Measurements from ENCODE around the gene RAC3. TPM values are rescaled to one million over a fixed set of nuclear protein-coding genes. Genes with fewer than 3 reads are reported as not detected.

The RAC3 gene
- total RNA-seq, 4 donors from 2014 or later, result 0.50 to 6.9 (median 0.54) TPM; not detected in 1

DNA sequence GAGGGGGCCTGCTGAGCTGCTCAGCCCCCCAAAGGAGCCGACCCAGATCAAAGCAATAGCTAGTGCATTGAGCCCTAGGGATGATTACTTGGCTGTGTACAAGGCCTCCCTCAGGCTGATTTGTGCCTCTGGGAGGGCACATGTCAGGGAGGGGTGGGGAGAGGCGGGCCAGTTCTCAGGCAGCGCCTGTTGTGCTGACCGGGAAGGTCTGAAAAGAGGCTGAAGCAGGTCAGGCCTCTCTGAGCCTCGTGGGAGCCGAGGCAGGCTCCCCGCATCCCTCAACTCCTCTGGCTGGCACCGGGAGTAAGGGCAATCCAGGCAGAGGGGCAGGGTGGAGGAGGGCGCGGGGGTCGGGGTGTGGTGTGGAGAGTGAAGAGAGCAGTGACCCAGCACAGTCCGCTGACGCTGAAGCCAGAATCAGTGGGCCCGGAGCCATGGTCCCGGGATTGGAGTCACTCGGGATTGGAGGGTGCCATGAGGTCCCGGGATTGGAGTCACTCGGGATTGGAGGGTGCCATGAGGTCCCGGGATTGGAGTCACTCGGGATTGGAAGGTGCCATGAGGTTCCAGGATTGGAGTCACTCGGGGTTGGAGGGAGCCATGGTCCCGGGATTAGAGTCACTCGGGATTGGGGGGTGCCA, 3.0 kb downstream of the RAC3 start:
- peaks cover 8% of the 10 kb centered on the region for H3K27me3 ChIP-seq
- no peak overlapping the region for H3K4me3 ChIP-seq
- no peak for ATAC-seq
- H3K9me3 ChIP-seq, result no peaks in the 10 kb centered on the region
- 83% methylated on average over 10 of the region's 23 CpGs; no CpG with 5 or more reads in 1 of the 2 donors for WGBS, 2 donors (ENCODE audit: low coverage in 1 of 2)
- no peak for TF ChIP-seq EP300 (IDR thresholded peaks at IDR 0.05)
- H3K36me3 ChIP-seq, result peaks cover 0 to 18% of the 10 kb centered on the region in 2 donors
- H3K27ac ChIP-seq, result no peak overlapping the region
- H3K4me1 ChIP-seq, result peaks cover 0 to 52% (median 25%) of the 10 kb centered on the region in 3 donors

DNA sequence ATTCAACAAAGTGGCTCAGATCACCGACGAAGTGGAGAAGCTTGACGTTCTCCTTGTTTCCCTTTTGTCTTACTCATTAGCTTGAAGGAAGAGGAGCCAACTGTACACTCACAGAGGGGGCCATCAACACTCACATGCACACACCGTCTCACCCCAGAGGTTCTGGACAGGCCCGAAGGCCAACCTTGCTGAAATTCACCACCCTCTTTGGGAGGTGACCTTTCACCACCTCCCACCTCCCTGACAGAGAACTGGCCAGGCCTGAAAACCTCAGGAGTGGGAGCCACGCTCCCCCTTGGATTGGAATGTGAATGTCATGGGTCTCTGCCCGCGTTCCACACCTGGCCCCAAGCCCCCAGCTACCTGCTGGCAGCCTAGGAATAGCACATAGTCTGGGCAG, 4.0 kb downstream of the RAC3 start:
- TF ChIP-seq, protein P1, sequence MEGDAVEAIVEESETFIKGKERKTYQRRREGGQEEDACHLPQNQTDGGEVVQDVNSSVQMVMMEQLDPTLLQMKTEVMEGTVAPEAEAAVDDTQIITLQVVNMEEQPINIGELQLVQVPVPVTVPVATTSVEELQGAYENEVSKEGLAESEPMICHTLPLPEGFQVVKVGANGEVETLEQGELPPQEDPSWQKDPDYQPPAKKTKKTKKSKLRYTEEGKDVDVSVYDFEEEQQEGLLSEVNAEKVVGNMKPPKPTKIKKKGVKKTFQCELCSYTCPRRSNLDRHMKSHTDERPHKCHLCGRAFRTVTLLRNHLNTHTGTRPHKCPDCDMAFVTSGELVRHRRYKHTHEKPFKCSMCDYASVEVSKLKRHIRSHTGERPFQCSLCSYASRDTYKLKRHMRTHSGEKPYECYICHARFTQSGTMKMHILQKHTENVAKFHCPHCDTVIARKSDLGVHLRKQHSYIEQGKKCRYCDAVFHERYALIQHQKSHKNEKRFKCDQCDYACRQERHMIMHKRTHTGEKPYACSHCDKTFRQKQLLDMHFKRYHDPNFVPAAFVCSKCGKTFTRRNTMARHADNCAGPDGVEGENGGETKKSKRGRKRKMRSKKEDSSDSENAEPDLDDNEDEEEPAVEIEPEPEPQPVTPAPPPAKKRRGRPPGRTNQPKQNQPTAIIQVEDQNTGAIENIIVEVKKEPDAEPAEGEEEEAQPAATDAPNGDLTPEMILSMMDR (IDR thresholded peaks at IDR 0.05), result no peak
- TF ChIP-seq POLR2A (IDR thresholded peaks at IDR 0.05) (no peak), POLR2AphosphoS5 (IDR thresholded peaks at IDR 0.05) (no peak), EP300 (IDR thresholded peaks at IDR 0.05) (no peak)
- 81 to 96% methylated on average over 3 to 5 of the region's 8 CpGs for WGBS, 2 donors (ENCODE audit: low coverage in 1 of 2)
- H3K27me3 ChIP-seq, result peaks cover 8% of the 10 kb centered on the region
- H3K27ac ChIP-seq, result no peak overlapping the region
- peaks cover 0 to 18% of the 10 kb centered on the region in 2 donors for H3K36me3 ChIP-seq
- H3K4me3 ChIP-seq, result no peak overlapping the region
- no peak for ATAC-seq
- peaks cover 0 to 44% (median 18%) of the 10 kb centered on the region in 3 donors for H3K4me1 ChIP-seq
- H3K9me3 ChIP-seq, result no peaks in the 10 kb centered on the region

- H3K27ac ChIP-seq, result peak overlapping the region in 3 of 4 donors; percentile 91 to 99 (median 97)
- peaks cover 8% of the 10 kb centered on the region for H3K27me3 ChIP-seq
- ATAC-seq, result no peak
- no peak for TF ChIP-seq POLR2A (IDR thresholded peaks at IDR 0.05)
- TF ChIP-seq, protein P1 (IDR thresholded peaks at IDR 0.05), result no peak
- no peak for TF ChIP-seq POLR2AphosphoS5 (IDR thresholded peaks at IDR 0.05)
- no peaks in the 10 kb centered on the region for H3K9me3 ChIP-seq
- H3K4me3 ChIP-seq, result peak overlapping the region in 1 of 2 donors; percentile 90
- H3K4me1 ChIP-seq, result peaks cover 0 to 37% (median 14%) of the 10 kb centered on the region in 3 donors
- H3K36me3 ChIP-seq, result peaks cover 0 to 18% of the 10 kb centered on the region in 2 donors
- 73% methylated on average over 3 of the region's 20 CpGs; no CpG with 5 or more reads in 1 of the 2 donors for WGBS, 2 donors (ENCODE audit: low coverage in 1 of 2)
Measured at GRCh38 chr17:82035956-82036633, 4.6 kb downstream of the RAC3 start.

- 57% methylated on average over 4 of the region's 23 CpGs; no CpG with 5 or more reads in 1 of the 2 donors for WGBS, 2 donors (ENCODE audit: low coverage in 1 of 2)
- H3K9me3 ChIP-seq, result no peaks in the 10 kb centered on the region
- ATAC-seq, result no peak
- peaks cover 0 to 35% (median 12%) of the 10 kb centered on the region in 3 donors for H3K4me1 ChIP-seq
- peaks cover 8% of the 10 kb centered on the region for H3K27me3 ChIP-seq
- H3K36me3 ChIP-seq, result peaks cover 0 to 18% of the 10 kb centered on the region in 2 donors
- peak overlapping the region; percentile 51 to 90 for H3K4me3 ChIP-seq
- TF ChIP-seq EP300 (IDR thresholded peaks at IDR 0.05) (no peak), POLR2A (IDR thresholded peaks at IDR 0.05) (no peak), POLR2AphosphoS5 (IDR thresholded peaks at IDR 0.05) (no peak)
- TF ChIP-seq, protein P1 (IDR thresholded peaks at IDR 0.05), result no peak
- H3K27ac ChIP-seq, result peak overlapping the region; percentile 60 to 99 (median 94)
Measured at GRCh38 chr17:82036634-82037091, 5.2 kb downstream of the RAC3 start.

- Histone ChIP-seq H3K9me3 (no peaks in the 10 kb centered on the region), H3K27ac (peak within 1 kb of the TSS; percentile 60 to 99 (median 94)), H3K36me3 (peaks cover 0 to 18% of the 10 kb centered on the region in 2 donors), H3K27me3 (peaks cover 2% of the 10 kb centered on the region), H3K4me3 (peak within 1 kb of the TSS; percentile 51 to 90), H3K4me1 (peaks cover 0 to 29% (median 8%) of the 10 kb centered on the region in 3 donors)
- TF ChIP-seq POLR2A (IDR thresholded peaks at IDR 0.05) (peak; percentile 84 to 91), EP300 (IDR thresholded peaks at IDR 0.05) (no peak), POLR2AphosphoS5 (IDR thresholded peaks at IDR 0.05) (peak; percentile 91)
- TF ChIP-seq, protein P1 (IDR thresholded peaks at IDR 0.05), result peak in 3 of 4 experiments; percentile 64 to 86 (median 79)
- peak; percentile 98 for ATAC-seq
- 2% methylated on average over 9 of the region's 92 CpGs; no CpG with 5 or more reads in 1 of the 2 donors for WGBS, 2 donors (ENCODE audit: low coverage in 1 of 2)
Measured at GRCh38 chr17:82037092-82037888, 5.8 kb downstream of the RAC3 start, which contains the start of gene DCXR. Gene DCXR, minus strand, starts transcription at chr17:82037697. Its CDS starts 15 bp downstream, at chr17:82037682.

All from gastroesophageal sphincter (tissue), 4 donors.